Hematopoietic multipotent progenitor cell treated with erythropoietin and hydrocortisone succinate and interleukin-3 and kit ligand, for 8 days (in vitro differentiated cells): Measurements from ENCODE around the gene ZNF552.
"Not testable (repeated sequence)": the region's sequence is repeated elsewhere in the genome, so short reads cannot be mapped to it uniquely, and the experiment has no call there.

Experiments used
- DNase-seq: peaks from one replicate; pipeline ENCODE4 v3.0.0-alpha.2; 2015

ZNF552 gene

DNA sequence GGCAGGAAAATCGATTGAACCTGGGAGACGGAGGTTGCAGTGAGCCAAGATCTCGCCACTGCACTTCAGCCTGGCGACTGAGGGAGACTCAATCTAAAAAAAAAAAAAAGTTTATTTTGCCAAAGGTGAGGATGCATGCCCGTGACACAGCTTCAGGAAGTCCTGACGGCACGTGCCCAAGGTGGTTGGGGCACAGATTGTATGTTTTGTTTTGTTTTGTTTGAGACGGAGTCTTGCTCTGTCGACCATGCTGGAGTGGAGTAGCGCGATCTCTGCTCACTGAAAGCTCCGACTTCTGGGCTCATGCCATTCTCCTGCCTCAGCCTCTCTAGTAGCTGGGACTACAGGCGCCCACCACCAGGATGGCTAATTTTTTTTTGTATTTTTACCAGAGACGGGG, 3.3 kb upstream of the ZNF552 start:
- no peak for DNase-seq

GRCh38 chr19:57816652-57817051, 1.9 kb upstream of the ZNF552 start:
- DNase-seq = peak; percentile 36

- no peak for DNase-seq
Measured at GRCh38 chr19:57815247-57816075, 748 bp upstream of the ZNF552 start.

GRCh38 chr19:57813919-57814504, 701 bp downstream of the ZNF552 start:
- no peak for DNase-seq

GRCh38 chr19:57812975-57813820, 1.5 kb downstream of the ZNF552 start:
- DNase-seq = not testable (repeated sequence)

DNA sequence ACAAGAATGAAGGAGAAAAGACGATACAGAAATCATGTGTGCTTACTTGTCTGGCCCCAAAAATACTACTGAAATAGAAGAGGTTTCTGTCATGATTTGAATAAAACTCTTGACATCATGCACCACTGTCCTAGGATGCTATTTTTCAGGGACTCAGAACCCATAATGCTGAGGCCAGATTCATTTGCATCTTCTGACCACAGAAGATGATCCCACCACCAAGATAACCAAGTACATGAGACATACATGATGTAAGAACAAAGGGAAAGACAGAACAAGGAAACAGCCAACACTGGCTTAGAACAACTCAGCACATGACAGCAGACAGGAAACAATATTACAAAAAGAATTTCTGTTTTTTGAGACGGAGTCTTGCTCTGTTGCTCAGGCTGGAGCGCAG, 2.5 kb downstream of the ZNF552 start:
- peak; percentile 15 for DNase-seq

- not testable (repeated sequence) for DNase-seq
Measured at GRCh38 chr19:57810410-57811295, 4.1 kb downstream of the ZNF552 start.

GRCh38 chr19:57807541-57807940, 7.2 kb downstream of the ZNF552 start:
- no peak for DNase-seq

DNA sequence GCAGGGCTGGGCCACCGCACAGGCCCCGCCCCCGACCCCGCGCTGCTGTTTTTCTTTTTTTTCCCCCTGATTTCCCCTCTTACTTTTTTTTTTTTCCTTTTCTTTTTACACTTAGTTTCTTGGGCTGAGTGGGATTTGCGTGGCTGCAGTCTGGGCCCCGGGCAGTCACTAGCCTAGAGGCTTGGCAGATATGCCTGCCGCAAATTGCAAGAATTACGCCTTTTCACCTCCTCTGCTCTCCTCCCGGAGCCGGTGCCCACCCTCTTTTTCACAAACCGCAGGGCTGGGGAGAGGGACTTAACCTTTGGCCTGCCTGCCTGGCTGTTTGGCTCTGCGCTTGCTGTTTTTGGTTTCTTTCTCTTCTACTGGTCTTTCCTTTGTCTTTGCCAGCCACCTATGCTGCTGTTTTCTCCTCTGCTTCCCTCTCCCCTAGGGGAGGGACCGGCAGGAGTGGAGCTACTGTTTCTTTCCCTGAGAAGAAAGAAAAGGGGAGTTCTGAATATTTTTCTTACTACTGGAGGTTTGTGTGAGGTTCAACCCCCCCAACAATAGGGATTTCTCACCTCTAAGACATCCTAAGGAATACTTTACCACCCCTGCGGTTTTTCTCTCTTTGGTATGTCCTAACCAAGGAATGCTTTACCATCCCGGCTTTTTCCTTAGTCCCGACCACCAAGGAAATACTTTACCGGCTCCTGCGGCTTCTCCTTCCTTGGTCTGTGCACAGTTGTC, 11.0 kb downstream of the ZNF552 start:
- DNase-seq = peak; percentile 59

GRCh38 chr19:57803265-57803593, 11.5 kb downstream of the ZNF552 start:
- peak; percentile 19 for DNase-seq

- DNase-seq = peak; percentile 40
Measured at GRCh38 chr19:57802269-57802668, 12.4 kb downstream of the ZNF552 start.

- no peak for DNase-seq
Measured at GRCh38 chr19:57800696-57801095, 14.0 kb downstream of the ZNF552 start.

GRCh38 chr19:57796580-57796979, 18.1 kb downstream of the ZNF552 start:
- not testable (repeated sequence) for DNase-seq

GRCh38 chr19:57789288-57789687, 25.4 kb downstream of the ZNF552 start:
- no peak for DNase-seq

DNA sequence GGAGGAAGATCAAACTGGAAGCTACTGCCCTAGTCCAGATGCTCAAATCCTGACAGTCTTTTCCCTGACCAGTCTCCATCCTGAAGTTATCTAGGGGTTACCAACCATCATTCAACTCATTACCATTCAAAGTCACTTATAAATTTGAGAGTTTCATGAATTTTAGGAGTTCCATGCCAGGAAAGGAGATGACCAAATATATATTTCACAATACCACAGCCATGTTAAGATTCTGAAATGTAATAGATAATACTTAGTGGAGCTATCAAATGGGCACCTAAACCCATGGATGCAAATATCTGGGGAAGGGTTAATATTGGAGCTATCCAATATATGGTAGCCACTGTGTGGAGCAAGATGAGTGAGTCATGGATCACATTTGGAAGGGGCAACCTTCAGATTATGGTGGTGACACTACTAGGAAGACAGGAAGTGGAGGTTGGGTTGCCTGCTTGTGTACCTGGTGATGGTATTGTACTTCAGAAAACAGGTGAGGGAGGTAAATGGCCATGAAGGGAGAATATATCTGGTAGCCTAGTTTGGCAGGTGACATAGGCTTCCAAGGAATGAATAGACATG, 26.5 kb downstream of the ZNF552 start:
- DNase-seq = no peak

GRCh38 chr19:57786906-57787305, 27.8 kb downstream of the ZNF552 start:
- no peak for DNase-seq

- no peak for DNase-seq
Measured at GRCh38 chr19:57786286-57786685, 28.4 kb downstream of the ZNF552 start.

DNA sequence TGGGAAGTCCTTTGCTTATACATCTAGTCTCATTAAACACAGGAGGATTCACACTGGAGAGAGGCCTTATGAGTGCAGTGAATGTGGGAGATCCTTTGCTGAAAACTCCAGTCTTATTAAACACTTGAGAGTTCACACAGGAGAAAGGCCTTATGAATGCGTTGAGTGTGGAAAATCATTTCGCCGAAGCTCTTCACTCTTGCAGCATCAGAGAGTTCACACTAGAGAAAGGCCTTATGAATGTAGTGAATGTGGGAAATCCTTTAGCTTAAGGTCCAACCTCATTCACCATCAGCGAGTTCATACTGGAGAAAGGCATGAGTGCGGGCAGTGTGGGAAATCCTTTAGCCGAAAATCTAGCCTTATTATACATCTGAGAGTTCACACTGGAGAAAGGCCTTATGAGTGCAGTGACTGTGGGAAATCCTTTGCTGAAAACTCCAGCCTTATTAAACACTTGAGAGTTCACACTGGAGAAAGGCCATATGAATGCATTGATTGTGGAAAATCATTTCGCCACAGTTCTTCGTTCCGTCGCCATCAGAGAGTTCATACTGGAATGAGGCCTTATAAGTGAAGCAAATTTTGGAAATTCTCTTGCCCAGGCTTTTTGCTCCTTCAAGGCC, 35.4 kb downstream of the ZNF552 start:
- no peak for DNase-seq

DNA sequence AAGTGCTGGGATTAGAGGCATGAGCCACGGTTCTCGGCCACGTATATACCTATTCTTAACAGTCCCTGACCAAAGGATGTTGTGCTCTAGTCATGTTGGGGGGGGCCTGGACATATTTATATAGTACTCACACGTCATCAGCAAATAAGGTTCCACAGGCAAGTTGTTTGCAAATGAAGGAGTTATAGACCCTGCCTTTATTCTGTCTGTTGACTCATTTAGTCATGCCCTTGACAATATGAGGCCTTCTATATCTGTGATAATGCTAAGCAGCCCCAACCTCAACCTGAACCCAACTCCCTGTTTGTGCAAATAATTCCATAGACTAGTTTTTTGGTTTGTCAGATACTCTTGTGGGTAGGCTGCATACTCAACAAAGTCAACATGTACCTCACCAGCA, 36.4 kb downstream of the ZNF552 start:
- DNase-seq = no peak

- DNase-seq = no peak
Measured at GRCh38 chr19:57776764-57777296, 37.9 kb downstream of the ZNF552 start.

- no peak for DNase-seq
Measured at GRCh38 chr19:57773488-57773887, 41.2 kb downstream of the ZNF552 start.
